KOPT-K1 (cell line): Measurements from ENCODE around the gene APMAP.
A peak's percentile ranks its signal among the peaks of the same experiment; 100 is the strongest.

Experiments
- H3K27ac ChIP-seq: fragments of 200-600 bp; sonication (generic); 2 replicates; pipeline ENCODE4 v1.5.1; 2016; ENCODE audit warnings: antibody characterized with exemption, mild to moderate bottlenecking, low read depth, low read length; ENCODE audit not compliant: poor library complexity, severe bottlenecking
- H3K36me3 ChIP-seq: fragments of 200-600 bp; sonication (generic); 2 replicates; pipeline ENCODE4 v1.5.1; 2017; ENCODE audit warnings: antibody characterized with exemption, mild to moderate bottlenecking, low read length, moderate library complexity; ENCODE audit not compliant: insufficient read depth
- H3K9me3 ChIP-seq: fragments of 200-600 bp; sonication (generic); 2 replicates; pipeline ENCODE4 v1.5.1; 2017; ENCODE audit warnings: antibody characterized with exemption, low read length, mild to moderate bottlenecking; ENCODE audit not compliant: insufficient read depth, poor library complexity, severe bottlenecking

APMAP gene, protein sequence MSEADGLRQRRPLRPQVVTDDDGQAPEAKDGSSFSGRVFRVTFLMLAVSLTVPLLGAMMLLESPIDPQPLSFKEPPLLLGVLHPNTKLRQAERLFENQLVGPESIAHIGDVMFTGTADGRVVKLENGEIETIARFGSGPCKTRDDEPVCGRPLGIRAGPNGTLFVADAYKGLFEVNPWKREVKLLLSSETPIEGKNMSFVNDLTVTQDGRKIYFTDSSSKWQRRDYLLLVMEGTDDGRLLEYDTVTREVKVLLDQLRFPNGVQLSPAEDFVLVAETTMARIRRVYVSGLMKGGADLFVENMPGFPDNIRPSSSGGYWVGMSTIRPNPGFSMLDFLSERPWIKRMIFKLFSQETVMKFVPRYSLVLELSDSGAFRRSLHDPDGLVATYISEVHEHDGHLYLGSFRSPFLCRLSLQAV

DNA sequence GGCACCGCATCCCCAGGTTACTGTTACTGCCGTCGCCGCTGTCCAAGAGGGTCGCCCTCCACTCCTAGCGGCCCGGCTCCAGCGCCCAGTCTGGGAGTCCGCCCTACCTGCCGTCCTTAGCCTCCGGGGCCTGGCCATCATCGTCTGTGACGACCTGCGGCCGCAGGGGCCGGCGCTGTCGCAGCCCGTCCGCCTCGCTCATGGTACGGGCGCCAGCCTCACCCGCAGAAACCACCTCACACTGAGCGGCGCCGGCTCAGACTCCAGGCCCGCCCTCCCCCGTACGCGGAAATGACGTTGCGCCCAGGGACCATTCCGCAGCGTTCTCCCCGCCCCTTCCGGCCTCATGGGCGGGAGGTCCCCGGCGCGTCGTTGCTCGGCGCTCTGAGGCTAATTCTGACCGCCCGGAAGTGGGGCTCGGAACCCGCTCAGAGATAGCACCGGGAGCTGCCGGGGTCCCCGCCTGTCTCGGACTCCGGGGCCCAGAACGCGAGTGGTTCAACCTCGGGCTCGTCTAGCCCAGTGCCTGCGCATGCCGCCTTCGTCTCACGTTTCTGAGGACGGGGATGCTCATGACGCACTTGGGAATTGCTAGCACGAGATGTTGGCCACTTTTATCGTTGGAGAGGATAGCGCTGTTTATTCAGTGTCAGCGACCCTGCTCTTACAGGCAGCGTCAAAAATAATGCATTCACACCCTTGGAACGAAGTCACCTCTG, at the start of gene APMAP:
Gene APMAP, minus strand, starts transcription at position 265 of the 719 bp plus-strand sequence. Its CDS starts 63 bp downstream, at position 202.
- peak within 1 kb of the TSS; percentile 79 for H3K27ac ChIP-seq
- no peaks in the 10 kb centered on the region for H3K9me3 ChIP-seq
- H3K36me3 ChIP-seq = peaks cover 9% of the 10 kb centered on the region

GRCh38 chr20:25041813-25042530, 49.4 kb upstream of the APMAP start:
- Histone ChIP-seq H3K9me3 (no peaks in the 10 kb centered on the region), H3K27ac (peak overlapping the region; percentile 79), H3K36me3 (peaks cover 32% of the 10 kb centered on the region)

DNA sequence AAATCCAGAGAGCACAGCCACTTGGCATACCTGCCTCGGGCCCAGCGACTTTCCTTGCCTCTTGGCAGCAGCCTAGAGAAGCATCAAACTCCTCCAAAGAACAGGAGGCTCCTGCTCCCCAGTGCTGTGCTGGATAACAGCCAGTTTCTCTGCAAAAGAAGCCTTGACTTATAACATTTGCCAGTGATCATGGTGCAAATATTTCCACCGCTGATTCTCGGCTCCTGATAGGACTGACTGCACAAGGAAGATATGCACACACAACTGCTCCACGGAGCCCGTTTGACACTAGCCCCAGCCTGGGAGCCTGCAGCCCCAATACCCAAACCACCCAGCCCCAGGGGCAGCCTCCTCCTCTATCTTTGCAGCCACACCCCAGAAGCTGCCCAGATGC, 47.9 kb upstream of the APMAP start:
- H3K9me3 ChIP-seq = no peaks in the 10 kb centered on the region
- no peak overlapping the region for H3K27ac ChIP-seq

DNA sequence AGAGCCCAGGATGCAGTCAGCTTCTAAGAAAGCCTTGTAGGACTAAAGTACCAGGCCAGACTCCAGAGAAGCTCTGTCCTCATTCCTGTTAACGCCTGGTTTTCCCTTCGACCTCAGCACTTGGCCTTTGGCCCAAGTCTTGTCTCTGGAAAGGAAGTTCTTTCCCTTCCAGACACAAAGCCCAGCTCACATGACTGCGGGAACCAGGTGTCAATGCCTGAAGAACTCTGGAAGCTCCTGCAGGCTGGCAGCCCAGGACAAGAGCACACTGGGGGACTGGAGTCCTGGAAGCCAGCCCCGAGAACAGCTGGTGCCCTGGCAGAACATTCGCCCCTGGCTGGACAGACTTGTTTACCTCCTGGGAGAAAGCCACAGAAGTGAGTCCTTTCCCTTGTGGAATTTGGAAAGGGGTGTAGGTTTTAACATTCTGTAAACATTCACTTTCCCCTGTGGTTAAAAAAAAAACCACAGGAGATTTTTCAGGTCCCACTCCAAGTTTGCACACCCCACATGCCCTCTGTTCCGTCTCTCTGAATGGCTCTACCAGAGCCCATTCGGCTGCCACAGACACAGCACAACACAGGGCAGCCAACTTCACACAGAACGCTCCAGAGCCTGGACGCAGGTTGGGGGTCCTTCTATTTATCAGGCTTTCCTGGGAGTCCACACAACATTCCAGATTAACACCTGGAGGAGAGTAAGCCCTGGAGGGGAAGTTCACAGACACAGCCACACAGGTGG, 47.3 kb upstream of the APMAP start:
- H3K9me3 ChIP-seq = no peaks in the 10 kb centered on the region
- H3K36me3 ChIP-seq = peaks cover 14% of the 10 kb centered on the region; the same call in 1 of the 2 replicates
- H3K27ac ChIP-seq = peak overlapping the region; percentile 15

More for the DNA sequence above, 47.9 kb upstream of the APMAP start:
- H3K36me3 ChIP-seq = peaks cover 20% of the 10 kb centered on the region; the same call in 1 of the 2 replicates

DNA sequence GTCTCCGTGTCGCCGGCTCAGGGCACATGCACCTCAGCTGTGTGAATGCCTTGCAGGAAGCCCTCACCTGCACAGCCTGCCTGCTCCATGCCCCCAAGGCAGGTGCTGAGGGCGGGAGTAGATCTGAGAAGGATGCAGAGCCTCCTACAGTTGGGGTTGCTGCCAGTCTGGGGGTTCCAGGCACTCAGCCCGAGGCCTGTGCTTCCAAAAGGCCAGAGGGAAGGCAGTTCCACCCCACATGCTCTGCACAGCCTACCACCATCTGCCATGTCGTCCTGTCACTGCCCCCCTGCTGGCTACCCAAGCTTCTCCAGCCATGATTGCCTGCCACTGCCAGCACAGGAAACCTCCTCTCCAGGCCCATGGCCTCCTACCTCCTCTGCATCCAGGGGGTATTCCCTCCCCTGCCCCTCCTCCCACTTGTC, 46.1 kb upstream of the APMAP start:
- Histone ChIP-seq H3K27ac (peak overlapping the region; percentile 76), H3K36me3 (peaks cover 12% of the 10 kb centered on the region; the same call in 1 of the 2 replicates)

GRCh38 chr20:25038103-25038410, 45.5 kb upstream of the APMAP start:
- Histone ChIP-seq H3K27ac (peak overlapping the region; percentile 76), H3K36me3 (peaks cover 12% of the 10 kb centered on the region; the same call in 1 of the 2 replicates), H3K9me3 (no peaks in the 10 kb centered on the region)

More for the DNA sequence above, 46.1 kb upstream of the APMAP start:
- H3K9me3 ChIP-seq = no peaks in the 10 kb centered on the region

DNA sequence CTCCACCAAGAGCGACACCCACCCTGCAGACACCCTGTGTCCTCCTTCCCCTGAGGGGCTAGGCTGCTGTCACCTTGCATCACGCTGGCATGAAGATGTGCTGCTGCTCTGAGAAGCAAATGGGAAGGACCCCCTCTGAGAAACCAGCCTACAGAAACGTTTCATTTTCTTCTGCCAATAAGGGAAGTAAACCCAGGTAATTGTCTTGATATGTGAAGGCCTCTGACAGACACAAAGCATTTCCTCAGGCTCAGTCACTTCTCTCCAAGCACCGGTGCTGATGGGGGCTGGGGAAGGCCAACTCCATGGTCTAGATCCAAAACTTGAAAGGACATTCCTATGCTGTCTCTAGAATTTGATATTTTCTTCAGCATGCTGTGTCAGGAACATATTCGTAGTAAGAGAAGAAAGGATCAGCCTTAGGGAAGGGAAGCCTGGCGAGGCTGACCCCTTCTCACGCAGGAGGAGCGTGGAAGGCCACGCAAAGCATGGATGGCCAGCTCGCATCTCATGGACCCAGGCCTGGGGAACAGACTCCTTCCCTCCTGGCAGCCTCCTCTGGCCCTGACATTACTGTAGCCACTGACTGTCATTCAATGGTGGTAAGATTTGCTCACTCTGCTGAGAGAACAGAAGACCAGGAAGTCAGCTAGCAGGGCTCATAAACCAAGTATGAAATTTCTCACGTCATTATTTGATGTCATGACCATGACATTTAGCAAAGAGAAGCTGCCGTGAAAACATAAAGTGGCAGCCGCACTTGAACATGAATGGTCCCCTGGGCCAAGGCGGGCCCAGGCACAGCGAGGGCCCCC, 44.9 kb upstream of the APMAP start:
- H3K9me3 ChIP-seq = no peaks in the 10 kb centered on the region
- peaks cover 12% of the 10 kb centered on the region; the same call in 1 of the 2 replicates for H3K36me3 ChIP-seq
- H3K27ac ChIP-seq = peak overlapping the region; percentile 76

DNA sequence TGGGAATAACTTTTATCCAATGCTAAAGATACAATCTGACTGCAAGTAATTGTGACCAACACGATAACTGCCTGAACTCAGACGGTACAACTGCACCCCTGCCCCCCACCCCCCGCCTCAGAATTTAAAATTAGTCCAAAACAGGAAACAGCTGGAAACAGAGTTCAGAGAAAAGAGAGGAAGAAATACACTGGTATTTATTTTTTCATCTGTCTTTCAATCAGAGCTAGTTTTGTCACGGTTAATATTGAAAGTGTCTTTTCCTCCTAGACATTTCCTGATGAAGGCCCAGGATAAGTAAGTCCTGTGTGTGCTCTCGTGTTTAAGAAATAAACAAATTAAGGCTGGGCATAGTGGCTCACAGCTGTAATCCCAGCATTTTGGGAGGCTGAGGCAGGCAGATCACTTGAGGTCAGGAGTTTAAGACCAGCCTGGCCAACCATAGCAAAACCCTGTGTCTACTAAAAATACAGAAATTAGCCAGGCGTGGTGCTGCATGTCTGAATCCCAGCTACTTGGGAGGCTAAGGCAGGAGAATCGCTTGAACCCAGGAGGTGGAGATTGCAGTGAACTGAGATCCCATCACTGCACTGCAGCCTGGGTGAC, 43.9 kb upstream of the APMAP start:
- H3K9me3 ChIP-seq = no peaks in the 10 kb centered on the region
- H3K36me3 ChIP-seq = peaks cover 12% of the 10 kb centered on the region; the same call in 1 of the 2 replicates
- peak overlapping the region; percentile 76 for H3K27ac ChIP-seq

DNA sequence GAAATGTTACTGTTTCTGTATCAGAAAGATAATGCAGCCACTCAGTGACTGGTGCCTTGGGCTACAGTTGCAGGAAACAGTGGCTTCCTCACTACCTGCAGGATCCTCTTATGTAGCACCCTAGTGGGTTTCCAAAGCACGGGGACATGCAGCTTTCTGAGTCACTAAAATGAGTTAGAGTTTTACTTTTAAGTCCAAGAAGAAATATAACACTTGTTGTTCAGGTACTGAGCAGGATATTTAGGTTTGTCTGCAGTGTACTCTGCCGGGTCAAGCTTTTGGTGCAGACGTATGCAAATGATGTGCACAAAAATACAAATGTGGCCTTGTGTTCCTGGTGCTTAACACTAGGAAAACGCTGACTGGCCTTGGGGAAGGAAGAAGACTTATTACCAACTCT, 43.4 kb upstream of the APMAP start:
- H3K27ac ChIP-seq = peak overlapping the region; percentile 76
- peaks cover 13% of the 10 kb centered on the region; the same call in 1 of the 2 replicates for H3K36me3 ChIP-seq
- no peaks in the 10 kb centered on the region for H3K9me3 ChIP-seq

- H3K9me3 ChIP-seq = no peaks in the 10 kb centered on the region
- H3K27ac ChIP-seq = peak overlapping the region; percentile 12
- H3K36me3 ChIP-seq = peaks cover 20% of the 10 kb centered on the region
These were observed 41.4 kb upstream of the APMAP start for GRCh38 chr20:25033924-25034300.

GRCh38 chr20:25033265-25033923, 40.8 kb upstream of the APMAP start:
- Histone ChIP-seq H3K36me3 (peaks cover 26% of the 10 kb centered on the region), H3K27ac (peak overlapping the region; percentile 12), H3K9me3 (no peaks in the 10 kb centered on the region)

GRCh38 chr20:25032478-25033264, 40.1 kb upstream of the APMAP start:
- peak overlapping the region; percentile 12 for H3K27ac ChIP-seq
- H3K36me3 ChIP-seq = peaks cover 28% of the 10 kb centered on the region
- H3K9me3 ChIP-seq = no peaks in the 10 kb centered on the region
